Mesothelial cell of epicardium (in vitro differentiated cells): ENCODE data around the gene ZNF609. TPM values are rescaled to one million over a fixed set of nuclear protein-coding genes. Genes with fewer than 3 reads are reported as not detected.

ENCODE experiments used
- DNase-seq, 2 experiments: peaks; one replicate each; pipeline ENCODE4 v3.0.0; 2021; ENCODE audit warnings: low spot score in 2 of 2; ENCODE audit not compliant: unreplicated experiment in 2 of 2
- H3K27ac Mint-ChIP-seq: 2 replicates; pipeline ENCODE4 v1.8.0; 2021; ENCODE audit warnings: mixed read lengths
- H3K27me3 Mint-ChIP-seq: 2 replicates; pipeline ENCODE4 v1.8.0; 2021; ENCODE audit warnings: low read depth, mixed read lengths
- H3K36me3 Mint-ChIP-seq: 2 replicates; pipeline ENCODE4 v1.8.0; 2021; ENCODE audit warnings: mixed read lengths
- H3K4me1 Mint-ChIP-seq: 2 replicates; pipeline ENCODE4 v1.8.0; 2021; ENCODE audit warnings: mixed read lengths
- H3K4me3 Mint-ChIP-seq: 2 replicates; pipeline ENCODE4 v1.8.0; 2021; ENCODE audit warnings: mild to moderate bottlenecking, moderate library complexity, mixed read lengths
- H3K9me3 Mint-ChIP-seq: 2 replicates; pipeline ENCODE4 v1.8.0; 2021; ENCODE audit warnings: mixed read lengths
- total RNA-seq: library from RNA; stranded (reverse); gene quantifications from 3 replicates; pipeline ENCODE4 v1.2.1, GENCODE V29; 2021
- TF ChIP-seq, protein P1 (sequence below): fragments of 200-600 bp; sonication (generic); IDR thresholded peaks from one replicate; pipeline ENCODE4 v1.5.0; 2021; ENCODE audit warnings: antibody characterized with exemption; ENCODE audit not compliant: unreplicated experiment

Gene ZNF609
- total RNA-seq, 1 donor from 2014 or later = 76.0 TPM

DNA sequence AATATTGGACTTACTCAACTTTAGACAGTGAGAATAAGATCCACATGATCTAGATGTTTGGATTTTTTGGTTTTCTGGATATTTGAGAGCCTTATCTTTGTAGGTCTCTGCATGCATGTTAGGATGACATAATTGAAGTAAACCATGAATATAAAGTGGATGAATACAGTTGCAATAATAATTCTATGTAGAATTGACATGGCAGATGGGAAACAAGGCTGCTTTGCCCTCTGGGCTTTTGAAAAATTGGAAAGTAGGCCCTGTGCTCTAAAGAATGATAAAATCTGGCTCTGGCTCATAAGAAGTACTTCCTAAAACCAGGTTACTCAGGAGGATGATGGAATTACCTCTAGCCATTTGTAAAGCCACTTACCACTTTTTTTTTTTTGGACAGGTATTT lies 86.9 kb downstream of the ZNF609 start:
- H3K9me3 Mint-ChIP-seq = no peaks in the 10 kb centered on the region

DNA sequence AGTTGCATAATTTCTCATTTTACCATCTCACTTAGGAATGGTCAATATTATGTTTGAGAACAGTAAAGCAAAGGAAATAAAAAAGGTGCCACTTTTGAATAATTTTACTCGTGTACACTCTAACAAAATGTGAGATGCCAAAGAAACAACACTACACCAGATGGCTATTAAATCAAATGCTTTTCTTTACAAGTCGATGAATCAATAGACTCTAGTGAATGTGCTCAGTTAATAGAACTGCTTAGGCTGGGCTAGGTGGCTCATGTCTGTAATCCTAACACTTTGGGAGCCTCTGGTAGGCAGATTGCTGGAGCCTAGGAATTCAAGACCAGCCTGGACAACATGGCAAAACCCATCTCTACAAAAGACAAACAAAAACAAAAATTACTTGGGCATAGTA lies 87.9 kb downstream of the ZNF609 start:
- peaks cover 8% of the 10 kb centered on the region for H3K36me3 Mint-ChIP-seq
- DNase-seq = no peak
- H3K27ac Mint-ChIP-seq = no peak overlapping the region
- H3K9me3 Mint-ChIP-seq = no peaks in the 10 kb centered on the region
- no peak overlapping the region for H3K4me3 Mint-ChIP-seq
- H3K27me3 Mint-ChIP-seq = no peaks in the 10 kb centered on the region
- H3K4me1 Mint-ChIP-seq = peaks cover 25% of the 10 kb centered on the region
- TF ChIP-seq, protein P1, sequence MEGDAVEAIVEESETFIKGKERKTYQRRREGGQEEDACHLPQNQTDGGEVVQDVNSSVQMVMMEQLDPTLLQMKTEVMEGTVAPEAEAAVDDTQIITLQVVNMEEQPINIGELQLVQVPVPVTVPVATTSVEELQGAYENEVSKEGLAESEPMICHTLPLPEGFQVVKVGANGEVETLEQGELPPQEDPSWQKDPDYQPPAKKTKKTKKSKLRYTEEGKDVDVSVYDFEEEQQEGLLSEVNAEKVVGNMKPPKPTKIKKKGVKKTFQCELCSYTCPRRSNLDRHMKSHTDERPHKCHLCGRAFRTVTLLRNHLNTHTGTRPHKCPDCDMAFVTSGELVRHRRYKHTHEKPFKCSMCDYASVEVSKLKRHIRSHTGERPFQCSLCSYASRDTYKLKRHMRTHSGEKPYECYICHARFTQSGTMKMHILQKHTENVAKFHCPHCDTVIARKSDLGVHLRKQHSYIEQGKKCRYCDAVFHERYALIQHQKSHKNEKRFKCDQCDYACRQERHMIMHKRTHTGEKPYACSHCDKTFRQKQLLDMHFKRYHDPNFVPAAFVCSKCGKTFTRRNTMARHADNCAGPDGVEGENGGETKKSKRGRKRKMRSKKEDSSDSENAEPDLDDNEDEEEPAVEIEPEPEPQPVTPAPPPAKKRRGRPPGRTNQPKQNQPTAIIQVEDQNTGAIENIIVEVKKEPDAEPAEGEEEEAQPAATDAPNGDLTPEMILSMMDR = no peak

More for the DNA sequence above, 86.9 kb downstream of the ZNF609 start:
- Mint-ChIP-seq H3K27ac (peak overlapping the region; percentile 17), H3K4me1 (peaks cover 25% of the 10 kb centered on the region), H3K4me3 (no peak overlapping the region), H3K36me3 (peaks cover 8% of the 10 kb centered on the region), H3K27me3 (no peaks in the 10 kb centered on the region)
- no peak for DNase-seq
- TF ChIP-seq, protein P1 = no peak

DNA sequence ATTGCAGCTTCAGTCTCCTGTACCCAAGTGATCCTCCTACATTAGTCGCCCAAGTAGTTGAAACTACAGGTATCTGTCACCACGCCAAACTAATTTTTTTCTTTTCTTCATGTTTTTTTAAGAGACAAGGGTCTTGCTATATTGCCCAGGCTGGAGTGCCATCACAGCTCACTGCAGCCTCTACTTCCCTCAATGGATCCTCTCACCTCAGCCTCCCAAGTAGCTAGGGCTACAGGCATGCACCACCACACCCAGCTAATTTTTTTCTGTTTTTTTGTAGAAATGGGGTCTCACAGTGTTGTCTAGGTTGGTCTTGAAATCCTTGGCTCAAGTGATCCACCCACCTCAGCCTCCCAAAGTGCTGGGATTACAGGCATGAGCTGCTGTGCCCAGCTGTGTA lies 89.5 kb downstream of the ZNF609 start:
- Mint-ChIP-seq H3K27me3 (no peaks in the 10 kb centered on the region), H3K4me3 (no peak overlapping the region), H3K9me3 (no peaks in the 10 kb centered on the region), H3K36me3 (peaks cover 8% of the 10 kb centered on the region), H3K4me1 (peaks cover 13% of the 10 kb centered on the region), H3K27ac (no peak overlapping the region)
- TF ChIP-seq, protein P1 = no peak
- no peak for DNase-seq

DNA sequence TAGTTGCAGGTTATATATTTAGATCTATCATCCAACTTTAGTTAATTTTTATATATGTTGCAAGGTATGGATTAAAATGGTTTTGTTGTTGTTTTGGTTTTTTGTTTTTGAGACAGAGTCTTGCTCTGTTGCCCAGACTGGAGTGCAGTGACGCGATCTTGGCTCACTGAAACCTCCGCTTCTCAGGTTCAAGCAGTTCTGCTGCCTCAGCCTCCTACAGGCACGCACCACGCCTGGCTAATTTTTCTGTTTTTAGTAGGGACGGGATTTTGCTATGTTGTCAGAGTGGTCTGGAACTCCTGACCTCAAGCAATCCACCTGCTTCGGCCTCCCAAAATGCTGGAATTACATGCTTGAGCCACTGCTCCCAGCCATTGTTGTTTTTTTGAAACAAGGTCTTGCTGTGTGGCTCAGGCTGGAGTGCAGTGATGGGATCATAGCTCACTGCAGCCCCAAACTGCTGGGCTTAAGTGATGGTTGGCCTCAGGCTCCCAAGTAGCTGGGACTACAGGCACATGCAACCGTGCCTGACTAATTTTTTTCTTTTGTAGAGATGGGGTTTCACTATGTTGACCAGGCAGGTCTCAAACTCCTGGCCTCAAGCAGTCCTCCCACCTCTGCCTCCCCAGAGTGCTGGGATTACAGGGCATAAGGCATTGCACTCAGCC lies 92.0 kb downstream of the ZNF609 start:
- Mint-ChIP-seq H3K4me3 (no peak overlapping the region), H3K27ac (peak overlapping the region; percentile 34)

DNA sequence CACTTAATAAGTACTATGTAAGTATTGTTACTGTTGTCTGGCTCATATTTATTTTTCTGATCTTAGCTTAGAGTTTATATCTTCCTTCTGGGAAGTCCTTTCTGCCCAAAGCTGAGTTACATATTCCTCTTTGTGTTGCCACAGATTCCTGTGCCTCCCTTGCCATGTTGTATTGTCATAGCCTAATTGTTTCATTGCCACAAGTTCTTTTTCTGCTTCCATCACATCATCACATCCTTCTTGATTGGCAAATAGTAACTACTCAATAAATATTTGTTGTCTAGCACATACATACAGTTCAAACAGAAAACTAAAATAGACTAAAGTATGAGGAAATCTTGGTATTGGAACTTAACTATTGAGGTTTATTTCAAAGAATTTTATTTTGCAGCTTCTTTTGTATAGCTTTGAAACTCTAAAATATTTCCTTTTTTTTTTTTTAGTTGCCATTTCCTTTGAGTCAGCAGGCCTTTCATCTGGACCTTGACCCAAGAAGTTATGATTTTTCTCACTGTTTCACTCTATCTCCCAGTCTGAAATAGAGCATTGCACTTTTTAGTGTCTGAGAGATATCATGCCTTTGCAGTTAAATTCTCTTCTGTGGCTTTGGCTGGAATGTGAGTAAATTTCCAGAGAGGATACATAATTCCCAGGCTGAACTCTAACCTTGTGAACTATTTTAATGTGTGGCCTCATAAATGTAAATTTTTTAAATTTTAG lies 98.2 kb downstream of the ZNF609 start:
- no peak for DNase-seq
- Mint-ChIP-seq H3K9me3 (no peaks in the 10 kb centered on the region), H3K27ac (peak overlapping the region; percentile 23), H3K27me3 (no peaks in the 10 kb centered on the region), H3K4me3 (no peak overlapping the region), H3K36me3 (peaks cover 2% of the 10 kb centered on the region), H3K4me1 (peaks cover 31% of the 10 kb centered on the region)
- TF ChIP-seq, protein P1 = no peak

More for the DNA sequence above, 92.0 kb downstream of the ZNF609 start:
- DNase-seq = no peak
- TF ChIP-seq, protein P1 = no peak
- Mint-ChIP-seq H3K4me1 (peaks cover 5% of the 10 kb centered on the region), H3K27me3 (no peaks in the 10 kb centered on the region), H3K9me3 (no peaks in the 10 kb centered on the region), H3K36me3 (peaks cover 5% of the 10 kb centered on the region)
